Right ventricle myocardium superior (tissue), 1 donor: ENCODE results near the gene THSD8. TPM values are rescaled to one million over a fixed set of nuclear protein-coding genes. Genes with fewer than 3 reads are reported as not detected.
"Not testable (repeated sequence)": the region's sequence is repeated elsewhere in the genome, so short reads cannot be mapped to it uniquely, and the experiment has no call there.

Experiments used
- ATAC-seq: fragments of 200-7000 bp; cut with Tn5 transposase; one replicate; pipeline ENCODE4 v1.9.1; 2020; ENCODE audit warnings: mild to moderate bottlenecking; ENCODE audit not compliant: poor library complexity
- DNase-seq: peaks from one replicate; pipeline ENCODE4 v3.0.0-alpha.2; 2020
- intact Hi-C: fragments of 100-400 bp; cut with DNase I; formaldehyde crosslinking; loops from one replicate; pipeline ENCODE4 v1.11.2; 2022
- total RNA-seq: library from RNA; stranded (reverse); fragmentation: NEBNext Ultra II Directional; extraction: Animal tissue kit (Norgen Biotek cat#: 25700); gene quantifications from one replicate; pipeline ENCODE4 v1.2.1, GENCODE V29; 2021
- donor health status: DM: no; HTN: yes; CAD: no; lungs with severe emphysema.

THSD8 gene
- total RNA-seq, 1 donor from 2014 or later: 1.6 TPM

GRCh38 chr19:12800923-12801465 is 875 bp upstream of the THSD8 start:
- intact Hi-C loops: loop anchor here (5.0 kb wide), 1 partner anchor 34 kb away; no protein-coding TSS in a partner anchor

DNA sequence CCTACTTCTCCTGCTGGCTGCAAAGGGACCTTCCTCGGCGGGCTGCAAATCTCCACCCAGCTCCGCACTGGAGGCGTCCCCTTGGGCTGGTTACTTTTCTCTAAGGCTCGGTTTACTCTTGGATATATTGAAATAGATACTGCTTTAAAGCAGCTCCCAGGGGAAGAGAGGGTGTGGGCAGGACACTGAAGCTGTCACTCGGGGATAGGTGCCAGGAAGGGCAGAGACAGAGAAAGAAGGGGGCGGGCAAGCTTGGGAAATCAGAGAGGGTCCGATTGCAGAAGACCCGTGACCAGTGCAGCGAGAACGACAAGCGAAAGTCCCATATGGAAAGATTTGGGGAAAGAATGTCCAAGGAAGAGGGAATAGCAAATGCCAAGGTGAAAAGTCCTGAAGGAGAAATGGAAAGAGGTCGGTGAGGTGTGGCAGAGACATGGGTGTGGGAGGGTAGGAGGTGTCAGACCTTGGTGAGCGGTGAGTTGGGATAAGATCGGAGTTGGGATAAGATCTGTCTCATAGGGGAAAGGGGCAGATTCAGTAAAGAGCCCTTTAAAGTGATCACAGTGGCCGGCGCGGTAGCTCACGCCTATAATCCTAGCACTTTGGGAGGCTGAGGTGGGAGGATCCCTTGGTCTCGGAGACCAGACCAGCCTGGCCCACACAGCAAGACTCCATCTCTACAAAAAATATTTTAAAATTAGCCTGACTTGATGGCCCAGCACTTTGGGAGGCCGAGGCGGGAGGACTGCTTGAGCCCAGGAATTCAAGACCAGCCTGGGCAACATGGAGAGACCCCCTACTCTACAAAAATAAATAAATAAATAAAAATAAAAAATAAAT is 618 bp downstream of the THSD8 start:
- ATAC-seq: peak; percentile 17
- no peak for DNase-seq
- intact Hi-C loops: loop anchor here (5.0 kb wide), 1 partner anchor 35 kb away; no protein-coding TSS in a partner anchor

More at GRCh38 chr19:12800923-12801465, 875 bp upstream of the THSD8 start:
- no peak for DNase-seq
- ATAC-seq: peak; percentile 36

GRCh38 chr19:12804051-12804450 is 2.2 kb downstream of the THSD8 start:
- DNase-seq: no peak
- ATAC-seq: no peak
- intact Hi-C loops: loop anchor here (5.0 kb wide), 1 partner anchor 37 kb away; no protein-coding TSS in a partner anchor

- ATAC-seq: peak; percentile 90
- DNase-seq: peak; percentile 95
- intact Hi-C loops: no loop called here
Observed at GRCh38 chr19:12806242-12807081, 4.6 kb downstream of the THSD8 start, which contains the start of gene RNASEH2A. RNASEH2A (plus strand) TSS chr19:12806584; CDS start chr19:12806674, 90 bp downstream.

DNA sequence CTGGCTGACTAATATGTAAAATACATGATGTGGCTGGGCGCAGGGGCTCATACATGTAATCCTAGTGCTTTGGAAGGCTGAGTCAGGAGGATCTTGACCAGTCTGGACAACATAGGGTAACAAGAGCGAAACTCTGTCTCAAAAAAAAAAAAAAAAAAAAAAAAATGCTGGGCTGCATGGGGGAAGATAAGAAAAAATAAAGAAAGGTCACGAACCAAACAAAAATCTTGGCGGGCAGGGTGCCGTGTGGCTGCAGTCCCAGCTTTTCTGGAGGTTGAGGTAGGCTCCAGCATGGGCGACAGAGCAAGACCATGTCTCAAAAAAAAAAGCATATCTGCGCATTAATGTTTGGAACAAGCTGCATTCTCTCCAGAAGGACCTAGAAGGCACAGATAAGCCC is 13.2 kb downstream of the THSD8 start:
- intact Hi-C loops: no loop called here

DNA sequence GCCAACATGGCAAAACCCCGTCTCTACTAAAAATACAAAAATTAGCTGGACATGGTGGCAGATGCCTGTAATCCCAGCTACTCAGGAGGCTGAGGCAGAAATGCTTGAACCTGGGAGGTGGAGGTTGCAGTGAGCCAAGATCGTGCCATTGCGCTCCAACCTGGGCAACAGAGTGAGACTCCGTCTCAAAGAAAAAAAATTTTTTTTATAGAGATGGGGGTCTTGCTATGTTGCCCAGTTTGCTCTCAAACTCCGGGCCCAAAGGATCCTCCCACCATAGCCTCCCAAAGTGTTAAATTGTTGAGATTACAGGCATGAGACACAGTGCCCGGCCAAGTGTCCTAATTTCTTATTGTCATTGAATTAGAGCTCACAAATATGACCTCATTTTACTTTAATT is 15.3 kb downstream of the THSD8 start:
- intact Hi-C loops, ATAC-seq, DNase-seq: not testable (repeated sequence)

More for the DNA sequence above, 13.2 kb downstream of the THSD8 start:
- no peak for ATAC-seq
- no peak for DNase-seq

GRCh38 chr19:12817810-12818209 is 15.9 kb downstream of the THSD8 start:
- intact Hi-C loops, ATAC-seq, DNase-seq: not testable (repeated sequence)

GRCh38 chr19:12821761-12822160 is 19.9 kb downstream of the THSD8 start:
- no peak for DNase-seq
- intact Hi-C loops: no loop called here

GRCh38 chr19:12825254-12826131 is 23.6 kb downstream of the THSD8 start:
- ATAC-seq (no peak), DNase-seq (no peak)
- intact Hi-C loops: no loop called here

More at GRCh38 chr19:12821761-12822160, 19.9 kb downstream of the THSD8 start:
- no peak for ATAC-seq

- no peak for DNase-seq
- intact Hi-C loops: no loop called here
- ATAC-seq: no peak
Observed at GRCh38 chr19:12828494-12828893, 26.6 kb downstream of the THSD8 start.

- intact Hi-C loops: no loop called here
- ATAC-seq: no peak
- DNase-seq: no peak
Observed at GRCh38 chr19:12833418-12833737, 31.5 kb downstream of the THSD8 start.

GRCh38 chr19:12833738-12834565 is 32.1 kb downstream of the THSD8 start:
- intact Hi-C loops: no loop called here
- DNase-seq (no peak), ATAC-seq (peak; percentile 38)

- DNase-seq (no peak), ATAC-seq (no peak)
- intact Hi-C loops: no loop called here
Observed at GRCh38 chr19:12834566-12834943, 32.7 kb downstream of the THSD8 start, which contains the start of gene RTBDN. RTBDN (minus strand) TSS chr19:12834579; CDS start chr19:12829979, 4,600 bp downstream.

- DNase-seq (no peak), ATAC-seq (no peak)
- intact Hi-C loops: no loop called here
Observed at GRCh38 chr19:12834976-12835757, 33.3 kb downstream of the THSD8 start.

DNA sequence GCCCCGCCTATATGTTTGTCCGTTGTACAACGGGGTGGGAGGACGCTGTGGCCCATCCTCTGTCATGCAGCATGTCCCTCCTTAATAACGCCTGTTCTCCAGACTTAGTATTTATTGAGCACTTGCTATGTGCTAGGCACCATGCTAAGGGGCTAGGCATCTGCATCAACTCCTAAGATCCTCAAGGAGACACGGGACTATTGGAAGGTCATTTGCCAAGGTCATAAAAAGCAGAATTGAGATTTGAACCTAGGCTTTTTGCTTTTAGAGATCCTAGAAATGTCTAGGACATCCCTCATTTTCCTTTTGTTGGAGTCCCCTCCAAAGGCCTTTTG is 34.6 kb downstream of the THSD8 start:
- DNase-seq: no peak
- intact Hi-C loops: no loop called here
- ATAC-seq: no peak

GRCh38 chr19:12837225-12837624 is 35.4 kb downstream of the THSD8 start:
- intact Hi-C loops: no loop called here
- no peak for ATAC-seq
- no peak for DNase-seq
